H1 (cell line): ENCODE measurements around the gene MEGF9.

ENCODE experiments used
- EGR1 ChIP-seq: IDR thresholded peaks from 2 replicates; pipeline ENCODE4 v1.6.1; 2011; ENCODE audit warnings: low read depth, low read length, borderline replicate concordance
- EZH2 ChIP-seq: fragments of 200-600 bp; sonication (generic); IDR thresholded peaks from 2 replicates; pipeline ENCODE4 v1.7.1; 2012; ENCODE audit warnings: low read depth, mild to moderate bottlenecking, moderate library complexity, low read length, inconsistent platforms; ENCODE audit not compliant: severe bottlenecking
- GABPA ChIP-seq: IDR thresholded peaks from 2 replicates; pipeline ENCODE4 v1.6.1; 2011; ENCODE audit warnings: mild to moderate bottlenecking, low read length, moderate library complexity, borderline replicate concordance; ENCODE audit not compliant: insufficient read depth
- HDAC6 ChIP-seq: IDR thresholded peaks from one replicate; pipeline ENCODE4 v1.7.1; 2012; ENCODE audit warnings: low read depth, mild to moderate bottlenecking, inconsistent platforms, low read length, moderate library complexity
- POLR2AphosphoS5 ChIP-seq: IDR thresholded peaks from 2 replicates; pipeline ENCODE4 v1.6.1; 2011; ENCODE audit warnings: low read depth, low read length
- RXRA ChIP-seq: IDR thresholded peaks from 2 replicates; pipeline ENCODE4 v1.6.1; 2011; ENCODE audit warnings: low read depth, mild to moderate bottlenecking, low read length, moderate library complexity; ENCODE audit not compliant: insufficient read depth
- SIRT6 ChIP-seq: IDR thresholded peaks from one replicate; pipeline ENCODE4 v1.7.1; 2012; ENCODE audit warnings: low read length, inconsistent platforms
- SIX5 ChIP-seq: IDR thresholded peaks from 2 replicates; pipeline ENCODE4 v1.6.1; 2011; ENCODE audit warnings: mild to moderate bottlenecking, low read depth, low read length
- SP2 ChIP-seq: IDR thresholded peaks from 2 replicates; pipeline ENCODE4 v1.6.1; 2012; ENCODE audit warnings: mild to moderate bottlenecking, low read length, inconsistent platforms
- SP4 ChIP-seq: IDR thresholded peaks from 2 replicates; pipeline ENCODE4 v1.6.1; 2012; ENCODE audit warnings: low read length, inconsistent platforms
- TF ChIP-seq, protein P1 (sequence below), 3 experiments: IDR thresholded peaks; 1 replicate in 2 of 3; 2 replicates in 1 of 3; pipeline versions ENCODE4 v1.5.1 to v1.6.1; 2011; ENCODE audit warnings: low read length in 3 of 3, mild to moderate bottlenecking in 3 of 3, inconsistent platforms in 2 of 3, low read depth in 1 of 3, moderate library complexity in 1 of 3; ENCODE audit not compliant: insufficient read depth in 1 of 3; ENCODE audit errors: control extremely low read depth in 1 of 3
- TF ChIP-seq, protein P2 (sequence below): IDR thresholded peaks from 2 replicates; pipeline ENCODE4 v1.6.1; 2011; ENCODE audit warnings: low read depth, mild to moderate bottlenecking, low read length; ENCODE audit not compliant: insufficient read depth

DNA sequence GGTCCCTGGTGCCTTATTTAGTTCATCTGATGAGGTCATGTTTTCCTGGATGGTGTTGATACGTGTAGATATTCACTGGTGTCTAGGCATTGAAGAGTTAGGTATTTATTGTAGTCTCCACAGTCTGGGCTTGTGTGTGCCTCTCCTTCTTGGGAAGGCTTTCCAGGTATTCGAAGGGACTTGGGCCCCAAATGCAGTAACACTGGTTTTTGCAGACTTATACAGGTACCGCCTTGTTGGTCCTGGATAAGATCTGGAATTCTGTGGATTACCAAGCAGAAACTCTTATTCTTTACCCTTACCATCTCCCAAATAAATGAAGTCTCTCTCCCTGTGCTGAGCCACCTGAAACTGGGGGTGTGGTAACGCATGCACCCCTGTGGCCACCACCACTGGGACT lies 34.1 kb downstream of the MEGF9 start:
- TF ChIP-seq, protein P1, sequence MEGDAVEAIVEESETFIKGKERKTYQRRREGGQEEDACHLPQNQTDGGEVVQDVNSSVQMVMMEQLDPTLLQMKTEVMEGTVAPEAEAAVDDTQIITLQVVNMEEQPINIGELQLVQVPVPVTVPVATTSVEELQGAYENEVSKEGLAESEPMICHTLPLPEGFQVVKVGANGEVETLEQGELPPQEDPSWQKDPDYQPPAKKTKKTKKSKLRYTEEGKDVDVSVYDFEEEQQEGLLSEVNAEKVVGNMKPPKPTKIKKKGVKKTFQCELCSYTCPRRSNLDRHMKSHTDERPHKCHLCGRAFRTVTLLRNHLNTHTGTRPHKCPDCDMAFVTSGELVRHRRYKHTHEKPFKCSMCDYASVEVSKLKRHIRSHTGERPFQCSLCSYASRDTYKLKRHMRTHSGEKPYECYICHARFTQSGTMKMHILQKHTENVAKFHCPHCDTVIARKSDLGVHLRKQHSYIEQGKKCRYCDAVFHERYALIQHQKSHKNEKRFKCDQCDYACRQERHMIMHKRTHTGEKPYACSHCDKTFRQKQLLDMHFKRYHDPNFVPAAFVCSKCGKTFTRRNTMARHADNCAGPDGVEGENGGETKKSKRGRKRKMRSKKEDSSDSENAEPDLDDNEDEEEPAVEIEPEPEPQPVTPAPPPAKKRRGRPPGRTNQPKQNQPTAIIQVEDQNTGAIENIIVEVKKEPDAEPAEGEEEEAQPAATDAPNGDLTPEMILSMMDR (IDR thresholded peaks at IDR 0.05; ENCODE audit: control extremely low read depth in 1 of 3, insufficient read depth in 1 of 3, low read depth in 1 of 3, low read length in 3 of 3): no peak
- TF ChIP-seq, protein P2, sequence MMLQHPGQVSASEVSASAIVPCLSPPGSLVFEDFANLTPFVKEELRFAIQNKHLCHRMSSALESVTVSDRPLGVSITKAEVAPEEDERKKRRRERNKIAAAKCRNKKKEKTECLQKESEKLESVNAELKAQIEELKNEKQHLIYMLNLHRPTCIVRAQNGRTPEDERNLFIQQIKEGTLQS: no peak
- TF ChIP-seq EZH2 (no peak), EGR1 (no peak), SP2 (no peak), GABPA (no peak), RXRA (no peak), SIRT6 (no peak), HDAC6 (no peak), SP4 (no peak), SIX5 (no peak), POLR2AphosphoS5 (no peak)
